K562 (cell line): ENCODE results near the gene CDC25B. TPM values are rescaled to one million over a fixed set of nuclear protein-coding genes. Genes with fewer than 3 reads are reported as not detected.

Experiments
- ATAC-seq: fragments of 200-7000 bp; cut with Tn5 transposase; 3 replicates; pipeline ENCODE4 v1.9.1; 2020; ENCODE audit warnings: moderate library complexity
- BruUV-seq: library from RNA; stranded (reverse); fragments of 400-500 nt; replicated peaks from 2 replicates; lab custom pipeline; 2021; lab: Mats Ljungman, UMichigan
- CTCF ChIA-PET: fragments of 300-600 bp; formaldehyde crosslinking; extraction: SDS; loops from one replicate; lab custom pipeline; 2021; ENCODE audit warnings: low intra/inter-chr PET ratio; lab: Yijun Ruan, JAX
- POLR2A ChIA-PET: fragments of 300-600, 350-650 bp; sonication (Branson Sonifier 250); formaldehyde crosslinking; extraction: SDS; loops from one replicate; lab custom pipeline; 2021; ENCODE audit warnings: antibody characterized with exemption, inconsistent platforms; lab: Yijun Ruan, JAX
- DNase-seq, 4 experiments: peaks; one replicate each; pipeline versions ENCODE4 v3.0.0 to v3.0.0-alpha.2; 2011 to 2018; ENCODE audit warnings: low spot score in 3 of 4, mixed read lengths in 3 of 4; ENCODE audit errors: extremely low read depth in 1 of 4
- FAIRE-seq: peaks from 2 replicates; lab custom pipeline; 2011; peaks lifted over from hg19 to GRCh38; lab: Jason Lieb, UNC
- H2AFZ ChIP-seq: 2 replicates; pipeline ENCODE4 v1.6.0; 2011; ENCODE audit warnings: low read depth, low read length, control low read depth, inconsistent platforms
- H3K27ac ChIP-seq: fragments of 200-600 bp; 3 replicates; pipeline ENCODE4 v1.8.0; 2011; ENCODE audit warnings: low read depth, mild to moderate bottlenecking, control low read depth, inconsistent platforms, low read length, moderate library complexity, mixed read lengths; ENCODE audit errors: extremely low read depth
- H3K27me3 ChIP-seq, 2 experiments: fragments of 300-600 bp in 1 of 2; 2 replicates in 1 of 2; 3 replicates in 1 of 2; pipeline versions ENCODE4 v1.6.0 to v1.8.0; 2011; ENCODE audit warnings: inconsistent platforms in 2 of 2, low read length in 2 of 2, mild to moderate bottlenecking in 1 of 2, mixed read lengths in 1 of 2, moderate library complexity in 1 of 2; ENCODE audit not compliant: control insufficient read depth in 2 of 2, insufficient read depth in 2 of 2
- H3K36me3 ChIP-seq: fragments of 300-600 bp; 3 replicates; pipeline ENCODE4 v1.8.0; 2011; ENCODE audit warnings: mild to moderate bottlenecking, low read length, inconsistent platforms; ENCODE audit not compliant: control insufficient read depth, insufficient read depth
- H3K4me1 ChIP-seq, 2 experiments: fragments of 200-600 bp in 1 of 2; replicated peaks in 1 of 2; 2 replicates in 1 of 2; 3 replicates in 1 of 2; pipeline versions ENCODE4 v1.5.1 to v1.8.0; 2011; ENCODE audit warnings: inconsistent platforms in 2 of 2, low read length in 2 of 2, mild to moderate bottlenecking in 1 of 2, mixed read lengths in 1 of 2, moderate library complexity in 1 of 2; ENCODE audit not compliant: control insufficient read depth in 2 of 2, insufficient read depth in 2 of 2
- H3K4me2 ChIP-seq: 2 replicates; pipeline ENCODE4 v1.6.1; 2011; ENCODE audit warnings: low read length, control low read depth, inconsistent platforms, mixed read lengths; ENCODE audit not compliant: insufficient read depth
- H3K4me3 ChIP-seq: fragments of 200-600 bp; sonication (generic), shearing (Covaris generic); 2 replicates; pipeline ENCODE4 v1.5.1; 2016; ENCODE audit warnings: control low read depth, inconsistent platforms
- H3K79me2 ChIP-seq: fragments of 200-600 bp; 3 replicates; pipeline ENCODE4 v1.8.0; 2011; ENCODE audit warnings: low read length, inconsistent platforms; ENCODE audit not compliant: control insufficient read depth, insufficient read depth
- H3K9ac ChIP-seq, 2 experiments: 2 replicates each; pipeline versions ENCODE4 v1.6.0 to v1.6.1; 2011; ENCODE audit warnings: low read depth in 2 of 2, low read length in 2 of 2, control low read depth in 1 of 2, inconsistent platforms in 1 of 2, mild to moderate bottlenecking in 1 of 2, mixed read lengths in 1 of 2; ENCODE audit not compliant: insufficient read depth in 1 of 2
- H3K9me1 ChIP-seq: one replicate; pipeline ENCODE4 v1.6.0; 2011; ENCODE audit warnings: inconsistent platforms, mild to moderate bottlenecking, low read length, moderate library complexity; ENCODE audit not compliant: control insufficient read depth, insufficient read depth
- H3K9me3 ChIP-seq: replicated peaks from 2 replicates; pipeline ENCODE4 v1.5.1; 2011; ENCODE audit warnings: low read depth, low read length, inconsistent platforms; ENCODE audit not compliant: control insufficient read depth, insufficient read depth
- H4K20me1 ChIP-seq: replicated peaks from 2 replicates; pipeline ENCODE4 v1.6.1; 2011; ENCODE audit warnings: low read length, inconsistent platforms, mixed read lengths; ENCODE audit not compliant: control insufficient read depth, insufficient read depth
- BRD4 ChIP-seq: fragments of 200-600 bp; sonication (generic); IDR thresholded peaks from 2 replicates; pipeline ENCODE4 v1.6.1; 2017; ENCODE audit warnings: inconsistent platforms
- COPS2 ChIP-seq: fragments of 450-650 bp; conservative IDR thresholded peaks from 2 replicates; pipeline ENCODE4 v1.6.1; 2016; ENCODE audit warnings: mild to moderate bottlenecking, moderate library complexity
- HDGF ChIP-seq: fragments of 450-650 bp; IDR thresholded peaks from 2 replicates; pipeline ENCODE4 v1.6.1; 2016
- HLTF ChIP-seq: fragments of 450-650 bp; IDR thresholded peaks from 2 replicates; pipeline ENCODE4 v1.6.1; 2016
- KLF1 ChIP-seq: fragments of 450-650 bp; IDR thresholded peaks from 2 replicates; pipeline ENCODE4 v1.6.1; 2016; ENCODE audit warnings: missing genetic modification characterization, missing compliant biosample characterization
- NCOA2 ChIP-seq, 2 experiments: fragments of 450-650 bp; IDR thresholded peaks; 2 replicates each; pipeline ENCODE4 v1.6.1; 2018; ENCODE audit warnings: mild to moderate bottlenecking in 2 of 2, moderate library complexity in 1 of 2; ENCODE audit not compliant: partially characterized antibody in 2 of 2
- NCOA4 ChIP-seq: fragments of 450-650 bp; IDR thresholded peaks from 2 replicates; pipeline ENCODE4 v1.6.1; 2018; ENCODE audit warnings: mild to moderate bottlenecking; ENCODE audit not compliant: partially characterized antibody
- NELFE ChIP-seq: IDR thresholded peaks from 2 replicates; pipeline ENCODE4 v1.6.1; 2011; ENCODE audit warnings: mild to moderate bottlenecking; ENCODE audit not compliant: insufficient read depth, insufficient read length
- SLC30A9 ChIP-seq: fragments of 250-450 bp; sonication (Bioruptor Pico); IDR thresholded peaks from 2 replicates; pipeline ENCODE4 v1.8.0; 2022; ENCODE audit warnings: mild to moderate bottlenecking, moderate library complexity
- THRA ChIP-seq: fragments of 450-650 bp; IDR thresholded peaks from 2 replicates; pipeline ENCODE4 v1.6.1; 2017; ENCODE audit warnings: mild to moderate bottlenecking, moderate library complexity
- TSHZ1 ChIP-seq: fragments of 250-450 bp; sonication (Bioruptor Pico); IDR thresholded peaks from 2 replicates; pipeline ENCODE4 v1.4.0; 2020; ENCODE audit warnings: mild to moderate bottlenecking, moderate library complexity
- YY1 ChIP-seq, 3 experiments: IDR thresholded peaks; 2 replicates each; pipeline ENCODE4 v1.6.1; 2011; ENCODE audit warnings: low read length in 2 of 3, mild to moderate bottlenecking in 2 of 3, moderate library complexity in 2 of 3, borderline replicate concordance in 1 of 3, control low read depth in 1 of 3, low read depth in 1 of 3; ENCODE audit not compliant: insufficient read depth in 3 of 3, insufficient replicate concordance in 2 of 3, control insufficient read depth in 1 of 3, insufficient read length in 1 of 3; ENCODE audit errors: extremely low read depth in 1 of 3
- WGBS: fragments of 100-300 bp; shearing (Covaris generic); methylation state at CpG from one replicate; pipeline ENCODE4 v1.1.6; 2016; ENCODE audit warnings: low coverage, mixed read lengths; ENCODE audit not compliant: insufficient coverage; ENCODE audit errors: missing lambda C conversion rate; 5-methylcytosine and 5-hydroxymethylcytosine counted together
- in situ Hi-C: fragments of 300-500 bp; cut with MboI; formaldehyde crosslinking; loops from 4 replicates; pipeline ENCODE4 v1.15.0; 2018; ENCODE audit warnings: inconsistent platforms, mixed read lengths
- intact Hi-C: fragments of 100-400 bp; cut with micrococcal nuclease; formaldehyde crosslinking; loops from 2 replicates; pipeline ENCODE4 v1.14.2; 2022
- polyA plus RNA-seq, 8 experiments: library from polyadenylated mRNA; depleted of rRNA in 4 of 8; stranded (reverse) in 5 of 8; unstranded in 3 of 8; fragments of >200 nt; fragmentation: Nextera tagmentation in 2 of 8; fragmentation: Illumina TruSeq in 1 of 8; extraction: Ambion mirVana in 2 of 8; extraction: Trizol in 1 of 8; gene quantifications; 2 replicates each; pipeline versions ENCODE4 v1.2.1 to v1.2.3, GENCODE V29; 2011 to 2014; ENCODE audit warnings: inconsistent platforms in 1 of 8, missing spikeins in 1 of 8
- total RNA-seq, 7 experiments: library from RNA; depleted of rRNA in 6 of 7; stranded (reverse); fragments of >200 nt in 6 of 7; fragmentation: Illumina TruSeq in 2 of 7; extraction: Trizol in 2 of 7; gene quantifications; 2 replicates each; pipeline versions ENCODE4 v1.2.1 to v1.2.3, GENCODE V29; 2011 to 2021; ENCODE audit warnings: low replicate concordance in 1 of 7
- TF ChIP-seq, protein P1 (sequence below): sonication (generic); formaldehyde crosslinking; IDR thresholded peaks from 2 replicates; pipeline ENCODE4 v1.8.1; 2022; ENCODE audit warnings: missing genetic modification reagents

Gene CDC25B
- total and polyA plus RNA-seq, 9 of the 15 experiments (the other 6 are each of a cell fraction or from before 2014, with no cell fraction given) = 2.3 to 35.7 (median 9.5) TPM

DNA sequence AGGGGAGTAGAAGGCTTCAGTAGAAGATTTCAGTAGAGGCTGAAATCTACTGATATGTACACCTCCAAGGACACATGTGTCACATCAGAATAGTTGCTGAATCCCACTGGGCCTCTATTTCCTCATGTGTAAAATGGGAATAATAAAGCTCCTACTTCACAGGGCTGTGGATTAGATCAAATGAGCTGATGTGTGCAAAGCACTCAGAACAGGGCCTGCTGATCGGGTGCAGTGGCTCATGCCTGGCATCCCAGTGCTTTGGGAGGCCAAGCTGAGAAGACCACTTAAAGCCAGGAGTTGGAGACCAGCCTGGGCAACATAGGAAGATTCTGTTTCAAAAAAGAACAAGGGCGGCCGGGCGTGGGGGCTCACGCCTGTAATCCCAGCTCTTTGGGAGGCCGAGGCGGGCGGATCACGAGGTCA, 16.2 kb downstream of the CDC25B start:
- no TSS peak for BruUV-seq
- TF ChIP-seq BRD4 = no peak
- TF ChIP-seq SLC30A9 (CRISPR knock-in tag) = no peak
- TF ChIP-seq THRA = no peak
- TF ChIP-seq NELFE = no peak
- no peak for TF ChIP-seq NCOA4
- no peak for TF ChIP-seq NCOA2 (IDR thresholded peaks at IDR 0.05; ENCODE audit: partially characterized antibody in 2 of 2)
- TF ChIP-seq HDGF = no peak
- no peak for TF ChIP-seq TSHZ1 (CRISPR knock-in tag)
- TF ChIP-seq COPS2 = no peak
- TF ChIP-seq HLTF = no peak
- TF ChIP-seq KLF1 = no peak
- TF ChIP-seq, protein P1, sequence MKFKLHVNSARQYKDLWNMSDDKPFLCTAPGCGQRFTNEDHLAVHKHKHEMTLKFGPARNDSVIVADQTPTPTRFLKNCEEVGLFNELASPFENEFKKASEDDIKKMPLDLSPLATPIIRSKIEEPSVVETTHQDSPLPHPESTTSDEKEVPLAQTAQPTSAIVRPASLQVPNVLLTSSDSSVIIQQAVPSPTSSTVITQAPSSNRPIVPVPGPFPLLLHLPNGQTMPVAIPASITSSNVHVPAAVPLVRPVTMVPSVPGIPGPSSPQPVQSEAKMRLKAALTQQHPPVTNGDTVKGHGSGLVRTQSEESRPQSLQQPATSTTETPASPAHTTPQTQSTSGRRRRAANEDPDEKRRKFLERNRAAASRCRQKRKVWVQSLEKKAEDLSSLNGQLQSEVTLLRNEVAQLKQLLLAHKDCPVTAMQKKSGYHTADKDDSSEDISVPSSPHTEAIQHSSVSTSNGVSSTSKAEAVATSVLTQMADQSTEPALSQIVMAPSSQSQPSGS (CRISPR knock-in tag) = no peak
- TF ChIP-seq YY1 (IDR thresholded peaks at IDR 0.05; ENCODE audit: borderline replicate concordance in 1 of 3, control insufficient read depth in 1 of 3, extremely low read depth in 1 of 3, insufficient read depth in 3 of 3, insufficient read length in 1 of 3, insufficient replicate concordance in 2 of 3, low read depth in 1 of 3, low read length in 2 of 3) = no peak
- DNase-seq (no peak), FAIRE-seq (no peak), ATAC-seq (no peak)
- Histone ChIP-seq H3K4me3 (no peak overlapping the region), H3K79me2 (no peaks in the 10 kb centered on the region), H3K9ac (no peak overlapping the region), H3K4me2 (no peak overlapping the region), H2AFZ (peak overlapping the region; percentile 81), H3K36me3 (no peaks in the 10 kb centered on the region), H3K9me3 (no peaks in the 10 kb centered on the region), H3K4me1 (peaks cover 6 to 12% of the 10 kb centered on the region in 2 experiments), H3K27me3 (no peaks in the 10 kb centered on the region), H3K27ac (no peak overlapping the region), H3K9me1 (no peaks in the 10 kb centered on the region), H4K20me1 (no peaks in the 10 kb centered on the region)
- intact Hi-C loops = no loop called here
- CTCF ChIA-PET = no interaction called here
- WGBS = 95% methylated on average over 4 of the region's 9 CpGs
- in situ Hi-C loops = no loop called here
- POLR2A ChIA-PET = interaction anchor here (0.5 to 0.6 kb wide), 2 partner anchors 78 to 363 kb away, joined by 3 read pairs; no protein-coding TSS in a partner anchor
